ENCODE data around the gene ETFA. TPM values are rescaled to one million over a fixed set of nuclear protein-coding genes. Genes with fewer than 3 reads are reported as not detected.

ETFA gene
- total RNA-seq, 1 experiment from 2014 or later = 84.4 TPM

GRCh38 chr15:76169911-76170800 is 141.1 kb downstream of the ETFA start:
- H3K9me3 Mint-ChIP-seq = peaks cover 5% of the 10 kb centered on the region; the same call in 1 of the 2 replicates
- no peak overlapping the region for H3K4me3 Mint-ChIP-seq
- no peak overlapping the region for H3K27ac Mint-ChIP-seq
- ChIA-PET POLR2A (interaction anchor here (0.6 kb wide), 1 partner anchor 18 kb away, joined by 3 read pairs; no protein-coding TSS in a partner anchor), CTCF (interaction anchor here (0.7 kb wide), 1 partner anchor 14 kb away, joined by 4 read pairs; no protein-coding TSS in a partner anchor)
- no peaks in the 10 kb centered on the region for H3K36me3 Mint-ChIP-seq
- H3K4me1 Mint-ChIP-seq = peaks cover 6% of the 10 kb centered on the region; the same call in 1 of the 2 replicates
- DNase-seq (ENCODE audit: low spot score) = no peak
- H3K27me3 Mint-ChIP-seq (ENCODE audit: low read depth) = no peaks in the 10 kb centered on the region
- ATAC-seq = no peak
- TF ChIP-seq TCF7 (CRISPR knock-in tag; IDR thresholded peaks at IDR 0.05; ENCODE audit: low read depth) = no peak
- no peak for TF ChIP-seq CTCF (IDR thresholded peaks at IDR 0.05)
- no peak for TF ChIP-seq ZNF425 (CRISPR knock-in tag; conservative IDR thresholded peaks at IDR 0.05)
- no peak for TF ChIP-seq FOXK1 (CRISPR knock-in tag; IDR thresholded peaks at IDR 0.05)
- TF ChIP-seq JAZF1 (CRISPR knock-in tag; IDR thresholded peaks at IDR 0.05) = no peak
- no peak for TF ChIP-seq IRF2 (CRISPR knock-in tag; IDR thresholded peaks at IDR 0.05; ENCODE audit: borderline replicate concordance, low read depth)
- no peak for TF ChIP-seq ZNF423 (CRISPR knock-in tag; IDR thresholded peaks at IDR 0.05)
- TF ChIP-seq NFYB (CRISPR knock-in tag; conservative IDR thresholded peaks at IDR 0.05; ENCODE audit: low read depth) = no peak
- TF ChIP-seq AFF4 (CRISPR knock-in tag; IDR thresholded peaks at IDR 0.05; ENCODE audit: borderline replicate concordance) = no peak
- TF ChIP-seq ZNF232 (CRISPR knock-in tag; IDR thresholded peaks at IDR 0.05) = no peak
- no peak for TF ChIP-seq CREB1 (CRISPR knock-in tag; IDR thresholded peaks at IDR 0.05)
- no peak for TF ChIP-seq ZBTB21 (CRISPR knock-in tag; IDR thresholded peaks at IDR 0.05; ENCODE audit: borderline replicate concordance)
- TF ChIP-seq SOX15 (CRISPR knock-in tag; IDR thresholded peaks at IDR 0.05) = no peak
- TF ChIP-seq HMGXB4 (CRISPR knock-in tag; IDR thresholded peaks at IDR 0.05) = no peak
- TF ChIP-seq SP1 (CRISPR knock-in tag; conservative IDR thresholded peaks at IDR 0.05) = no peak
- no peak for TF ChIP-seq MLX (CRISPR knock-in tag; IDR thresholded peaks at IDR 0.05)
- TF ChIP-seq OVOL2 (CRISPR knock-in tag; IDR thresholded peaks at IDR 0.05; ENCODE audit: borderline replicate concordance) = no peak
- TF ChIP-seq CDX4 (CRISPR knock-in tag; IDR thresholded peaks at IDR 0.05; ENCODE audit: borderline replicate concordance) = no peak
